AG04449 (cell line): Measurements from ENCODE around the gene CDH20.

Experiments used
- CTCF ChIA-PET: fragments of 350-600 bp; formaldehyde crosslinking; extraction: SDS; loops from one replicate; lab custom pipeline; 2021; ENCODE audit warnings: antibody characterized with exemption; lab: Yijun Ruan, JAX
- POLR2A ChIA-PET: fragments of 400-600, 350-600 bp; formaldehyde crosslinking; extraction: SDS; loops from one replicate; lab custom pipeline; 2020; ENCODE audit warnings: antibody characterized with exemption, inconsistent platforms; lab: Yijun Ruan, JAX
- DNase-seq: peaks from one replicate; pipeline ENCODE4 v3.0.0-alpha.2; 2010; ENCODE audit warnings: low read depth, low spot score
- H3K4me3 ChIP-seq: 2 replicates; pipeline ENCODE4 v1.5.1; 2011; ENCODE audit warnings: low read depth, mild to moderate bottlenecking, control low read depth, low read length
- TF ChIP-seq, protein P1 (sequence below): IDR thresholded peaks from one replicate; pipeline ENCODE4 v1.5.1; 2011; ENCODE audit warnings: mild to moderate bottlenecking, moderate library complexity, low read length, control low read depth, inconsistent platforms; ENCODE audit not compliant: insufficient read depth; ENCODE audit errors: missing control alignments

Gene CDH20

DNA sequence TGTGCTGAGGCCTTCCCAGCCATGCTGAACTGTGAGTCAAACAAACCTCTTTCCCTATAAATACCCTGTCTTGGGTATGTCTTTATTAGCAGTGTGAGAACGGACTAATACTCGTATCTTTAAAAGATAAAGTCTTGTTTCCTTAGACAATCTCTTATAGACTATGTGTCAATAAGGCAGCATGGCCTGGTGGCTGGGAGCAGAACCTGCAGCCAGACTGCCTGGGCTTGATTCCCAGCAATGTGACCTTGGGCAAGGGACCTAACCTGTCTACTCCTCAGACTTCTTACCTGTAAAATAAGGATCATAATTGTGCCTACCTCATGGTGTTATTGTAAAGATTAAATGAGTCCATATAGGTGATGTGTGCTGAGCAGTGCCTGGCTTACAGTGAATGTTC, 198.7 kb downstream of the CDH20 start:
- no peak for DNase-seq
- ChIA-PET CTCF (interaction anchor here (1.3 kb wide), 1 partner anchor 20 kb away, joined by 3 read pairs; no protein-coding TSS in a partner anchor), POLR2A (no interaction called here)
- TF ChIP-seq, protein P1, sequence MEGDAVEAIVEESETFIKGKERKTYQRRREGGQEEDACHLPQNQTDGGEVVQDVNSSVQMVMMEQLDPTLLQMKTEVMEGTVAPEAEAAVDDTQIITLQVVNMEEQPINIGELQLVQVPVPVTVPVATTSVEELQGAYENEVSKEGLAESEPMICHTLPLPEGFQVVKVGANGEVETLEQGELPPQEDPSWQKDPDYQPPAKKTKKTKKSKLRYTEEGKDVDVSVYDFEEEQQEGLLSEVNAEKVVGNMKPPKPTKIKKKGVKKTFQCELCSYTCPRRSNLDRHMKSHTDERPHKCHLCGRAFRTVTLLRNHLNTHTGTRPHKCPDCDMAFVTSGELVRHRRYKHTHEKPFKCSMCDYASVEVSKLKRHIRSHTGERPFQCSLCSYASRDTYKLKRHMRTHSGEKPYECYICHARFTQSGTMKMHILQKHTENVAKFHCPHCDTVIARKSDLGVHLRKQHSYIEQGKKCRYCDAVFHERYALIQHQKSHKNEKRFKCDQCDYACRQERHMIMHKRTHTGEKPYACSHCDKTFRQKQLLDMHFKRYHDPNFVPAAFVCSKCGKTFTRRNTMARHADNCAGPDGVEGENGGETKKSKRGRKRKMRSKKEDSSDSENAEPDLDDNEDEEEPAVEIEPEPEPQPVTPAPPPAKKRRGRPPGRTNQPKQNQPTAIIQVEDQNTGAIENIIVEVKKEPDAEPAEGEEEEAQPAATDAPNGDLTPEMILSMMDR: no peak
- no peak overlapping the region for H3K4me3 ChIP-seq

DNA sequence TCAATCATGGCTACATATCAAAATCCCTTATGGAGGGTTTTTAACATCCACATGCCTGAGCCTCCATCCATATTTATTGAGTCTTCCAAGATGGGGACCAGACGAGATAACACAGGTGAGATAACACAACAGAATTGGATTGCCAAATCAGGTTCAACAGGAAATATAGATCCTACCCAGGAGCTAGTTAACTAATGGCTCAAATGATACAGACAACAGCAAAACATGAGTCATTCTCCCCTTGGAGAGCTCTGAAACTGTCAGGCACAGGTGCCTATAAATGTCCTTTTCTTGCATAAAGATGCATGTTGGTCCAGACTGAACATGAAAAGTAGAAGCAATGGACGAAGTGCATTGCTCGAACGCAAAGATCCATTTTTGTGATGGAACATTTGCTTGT, 202.2 kb downstream of the CDH20 start:
- TF ChIP-seq, protein P1: no peak
- no peak for DNase-seq
- ChIA-PET POLR2A (no interaction called here), CTCF (interaction anchor here (1.6 kb wide), 1 partner anchor 213 kb away, joined by 5 read pairs; no protein-coding TSS in a partner anchor)
- no peak overlapping the region for H3K4me3 ChIP-seq

DNA sequence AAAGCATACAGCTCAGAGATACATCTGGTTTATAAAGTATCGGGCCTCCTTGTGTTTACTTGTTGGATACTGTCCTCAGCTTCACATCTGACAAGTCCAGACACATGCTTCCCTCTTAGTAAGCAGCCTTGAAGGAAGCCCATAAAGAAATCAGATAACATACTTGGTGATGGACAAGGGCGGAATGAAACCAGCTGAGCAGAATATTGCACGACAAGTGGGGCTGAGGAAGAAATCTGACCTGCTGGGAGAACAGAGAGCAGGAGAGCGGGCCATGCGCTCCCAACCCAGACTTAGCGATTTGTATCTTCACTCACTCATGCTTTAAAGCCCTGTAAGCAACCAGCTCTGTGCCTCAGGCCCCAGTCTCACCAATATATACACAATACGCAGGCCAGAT, 208.4 kb downstream of the CDH20 start:
- no peak for DNase-seq
- TF ChIP-seq, protein P1: no peak
- no peak overlapping the region for H3K4me3 ChIP-seq
- ChIA-PET CTCF (interaction anchor here (0.9 to 3.7 kb wide), 2 partner anchors 10 to 40 kb away, joined by 3 to 15 read pairs; no protein-coding TSS in a partner anchor), POLR2A (no interaction called here)

DNA sequence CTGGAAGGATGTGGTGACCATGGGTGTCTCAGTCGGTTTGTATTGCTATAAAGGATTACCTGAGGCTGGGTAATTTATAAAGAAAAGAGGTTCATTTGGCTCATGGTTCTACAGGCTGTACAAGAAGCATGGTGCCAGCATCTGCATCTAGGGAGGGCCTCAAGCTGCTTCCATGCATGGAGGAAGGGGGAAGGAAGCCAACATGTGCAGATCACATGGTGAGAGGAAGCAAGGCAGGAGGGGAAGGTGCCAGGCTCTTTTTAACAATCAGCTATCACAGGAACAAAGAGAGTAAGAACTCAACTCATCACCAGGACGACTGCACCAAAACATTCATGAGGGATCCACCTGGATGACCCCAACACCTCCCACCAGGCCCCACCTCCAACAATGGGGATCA, 209.4 kb downstream of the CDH20 start:
- no peak for DNase-seq
- TF ChIP-seq, protein P1: no peak
- ChIA-PET CTCF (interaction anchor here (1.4 to 3.7 kb wide), 2 partner anchors 9 to 39 kb away, joined by 3 to 15 read pairs; no protein-coding TSS in a partner anchor), POLR2A (no interaction called here)
- H3K4me3 ChIP-seq: no peak overlapping the region

DNA sequence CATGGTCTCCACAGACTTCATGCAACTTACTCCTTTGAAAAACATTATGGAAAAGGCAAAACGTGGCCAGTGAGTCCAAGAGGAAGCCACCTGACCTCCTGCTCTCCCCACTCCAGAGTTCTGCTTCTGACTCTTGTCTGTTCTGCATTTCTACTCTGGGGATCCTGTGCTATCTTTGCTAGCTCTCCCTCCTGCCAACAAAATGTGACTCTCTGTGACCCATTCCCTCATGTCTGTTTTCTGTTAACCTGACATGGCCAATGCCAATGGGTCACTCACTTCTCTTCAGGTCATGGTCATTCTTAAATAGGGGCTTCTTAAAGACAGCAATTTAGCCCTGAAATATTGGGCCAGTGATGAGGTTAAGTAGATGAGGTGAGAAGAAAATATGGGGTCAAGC, 210.3 kb downstream of the CDH20 start:
- CTCF ChIA-PET: interaction anchor here (1.4 to 3.7 kb wide), 2 partner anchors 10 to 38 kb away, joined by 3 to 15 read pairs; no protein-coding TSS in a partner anchor
- no peak for DNase-seq
- POLR2A ChIA-PET: no interaction called here
- no peak overlapping the region for H3K4me3 ChIP-seq
- TF ChIP-seq, protein P1: no peak

DNA sequence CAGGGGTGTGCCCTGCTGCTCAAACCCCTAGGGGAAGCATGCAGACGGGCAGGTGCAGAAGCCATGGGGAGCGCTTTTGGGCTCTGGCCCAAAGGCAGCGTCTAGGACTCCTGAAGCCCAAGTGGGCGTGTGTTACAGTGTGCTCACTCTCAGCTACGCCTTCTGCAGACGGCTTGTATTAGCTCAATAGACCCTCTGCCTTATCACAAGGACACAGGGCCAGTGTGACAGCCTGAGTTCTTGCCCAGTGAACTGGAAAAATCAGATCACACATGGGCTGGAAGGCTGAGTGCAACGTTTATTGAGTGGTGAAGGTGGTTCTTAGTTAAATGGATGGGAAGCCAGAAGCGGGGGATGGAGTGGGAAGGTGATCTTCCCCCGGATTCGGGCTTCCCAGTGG, 210.9 kb downstream of the CDH20 start:
- TF ChIP-seq, protein P1: no peak
- no peak for DNase-seq
- CTCF ChIA-PET: no interaction called here
- POLR2A ChIA-PET: no interaction called here
- H3K4me3 ChIP-seq: no peak overlapping the region
